Esophagus squamous epithelium (tissue), 4 donors: ENCODE data around the gene GPC3.

Experiments
- POLR2A ChIP-seq, 4 donors: fragments of 450-650 bp; IDR thresholded peaks; one replicate each; pipeline ENCODE4 v1.6.1; 2017; ENCODE audit warnings: antibody characterized with exemption in 4 of 4, mild to moderate bottlenecking in 4 of 4, moderate library complexity in 3 of 4
- TF ChIP-seq, protein P1 (sequence below), 6 experiments: fragments of 450-650 bp in 4 of 6; fragments of 200-600 bp in 2 of 6; sonication (generic) in 2 of 6; IDR thresholded peaks; one replicate each; pipeline ENCODE4 v1.5.1; 2016 to 2019; ENCODE audit warnings: antibody characterized with exemption in 6 of 6, mild to moderate bottlenecking in 4 of 6, moderate library complexity in 4 of 6

DNA sequence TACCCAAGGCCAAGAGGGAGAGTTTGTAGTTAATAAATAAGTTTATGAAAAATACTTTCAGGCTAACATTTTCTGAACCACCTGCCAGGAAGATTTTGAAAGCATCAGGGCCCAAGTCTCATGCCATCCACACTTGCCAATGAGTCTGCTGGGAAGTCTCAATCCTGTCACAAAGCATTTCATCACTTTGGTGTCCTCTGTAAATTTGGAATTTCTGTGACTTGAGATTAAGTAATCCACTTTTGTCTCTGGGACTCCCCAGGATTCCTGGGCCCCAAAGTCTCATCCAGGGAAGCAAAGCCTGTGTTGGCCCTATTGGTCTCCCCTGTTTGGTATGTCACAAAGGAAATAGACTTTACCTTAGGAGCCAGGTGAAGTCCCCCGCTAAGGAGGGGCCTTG, 470.9 kb downstream of the GPC3 start:
- TF ChIP-seq, protein P1, sequence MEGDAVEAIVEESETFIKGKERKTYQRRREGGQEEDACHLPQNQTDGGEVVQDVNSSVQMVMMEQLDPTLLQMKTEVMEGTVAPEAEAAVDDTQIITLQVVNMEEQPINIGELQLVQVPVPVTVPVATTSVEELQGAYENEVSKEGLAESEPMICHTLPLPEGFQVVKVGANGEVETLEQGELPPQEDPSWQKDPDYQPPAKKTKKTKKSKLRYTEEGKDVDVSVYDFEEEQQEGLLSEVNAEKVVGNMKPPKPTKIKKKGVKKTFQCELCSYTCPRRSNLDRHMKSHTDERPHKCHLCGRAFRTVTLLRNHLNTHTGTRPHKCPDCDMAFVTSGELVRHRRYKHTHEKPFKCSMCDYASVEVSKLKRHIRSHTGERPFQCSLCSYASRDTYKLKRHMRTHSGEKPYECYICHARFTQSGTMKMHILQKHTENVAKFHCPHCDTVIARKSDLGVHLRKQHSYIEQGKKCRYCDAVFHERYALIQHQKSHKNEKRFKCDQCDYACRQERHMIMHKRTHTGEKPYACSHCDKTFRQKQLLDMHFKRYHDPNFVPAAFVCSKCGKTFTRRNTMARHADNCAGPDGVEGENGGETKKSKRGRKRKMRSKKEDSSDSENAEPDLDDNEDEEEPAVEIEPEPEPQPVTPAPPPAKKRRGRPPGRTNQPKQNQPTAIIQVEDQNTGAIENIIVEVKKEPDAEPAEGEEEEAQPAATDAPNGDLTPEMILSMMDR (IDR thresholded peaks at IDR 0.05) = no peak
- TF ChIP-seq POLR2A (IDR thresholded peaks at IDR 0.05) = no peak
